ENCODE results near the gene PRRC2A.

Gene PRRC2A

GRCh38 chr6:31654574-31655348 lies 34.2 kb downstream of the PRRC2A start:
- no peak for DNase-seq

GRCh38 chr6:31655349-31656237 lies 35.1 kb downstream of the PRRC2A start, which contains the start of gene APOM:
Gene APOM (plus strand): TSS chr6:31655894. CDS start chr6:31655967, 73 bp downstream.
- DNase-seq: no peak

DNA sequence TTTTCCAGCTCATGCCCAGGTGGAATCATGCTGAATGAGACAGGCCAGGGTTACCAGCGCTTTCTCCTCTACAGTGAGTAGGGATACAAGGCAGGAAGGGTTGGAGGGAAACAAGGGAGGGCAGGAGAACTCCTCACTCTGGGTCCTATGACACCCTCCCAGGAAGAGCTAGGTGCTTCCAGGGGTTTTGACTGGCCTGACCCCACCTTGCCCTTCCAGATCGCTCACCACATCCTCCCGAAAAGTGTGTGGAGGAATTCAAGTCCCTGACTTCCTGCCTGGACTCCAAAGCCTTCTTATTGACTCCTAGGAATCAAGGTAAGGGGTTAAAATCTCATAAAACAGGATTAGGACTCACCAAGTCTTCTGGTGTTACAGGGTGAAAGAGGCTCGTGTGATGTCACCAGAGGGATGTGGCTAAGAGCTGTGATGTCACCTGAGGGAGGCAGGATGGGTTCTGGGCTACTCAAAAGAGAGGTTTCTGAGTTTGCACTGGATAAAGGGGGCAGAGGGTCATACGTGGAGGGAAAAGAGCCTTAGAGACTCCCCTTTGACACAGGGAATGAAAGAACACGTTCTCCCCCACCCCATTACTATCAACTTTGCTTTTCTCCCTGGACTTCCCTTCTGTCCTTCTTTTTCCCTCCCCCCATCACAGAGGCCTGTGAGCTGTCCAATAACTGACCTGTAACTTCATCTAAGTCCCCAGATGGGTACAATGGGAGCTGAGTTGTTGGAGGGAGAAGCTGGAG lies 37.1 kb downstream of the PRRC2A start:
- DNase-seq: no peak

DNA sequence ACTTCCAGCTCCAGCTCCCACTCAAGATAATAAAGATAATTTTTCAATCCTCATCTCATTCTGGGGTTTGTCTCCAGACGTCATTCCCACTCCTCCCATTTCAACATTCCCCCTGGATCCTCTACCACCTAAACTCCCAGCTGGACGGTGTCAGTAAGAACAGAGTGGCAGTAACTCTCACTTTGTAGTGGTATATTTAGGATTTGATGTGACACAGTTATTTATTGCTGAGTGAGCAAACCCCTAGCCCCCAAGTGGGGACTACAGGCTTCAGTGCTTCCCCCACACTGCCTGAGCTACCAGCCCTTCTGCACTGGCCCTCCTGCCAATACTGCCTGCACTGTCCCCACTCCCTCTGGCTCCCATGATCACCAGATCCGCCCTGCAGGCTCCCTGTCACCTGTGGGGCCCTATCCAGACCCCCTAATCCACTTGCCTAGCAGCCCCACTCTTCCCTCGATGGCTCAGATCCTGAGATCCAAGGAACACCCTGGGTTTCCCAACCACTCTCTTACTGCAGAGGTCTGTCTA lies 37.7 kb downstream of the PRRC2A start:
- DNase-seq: no peak

- no peak for DNase-seq
These were observed 38.6 kb downstream of the PRRC2A start for GRCh38 chr6:31658983-31659648.

- DNase-seq: peak; percentile 47
These were observed 39.3 kb downstream of the PRRC2A start for GRCh38 chr6:31659649-31660380.

- DNase-seq: peak; percentile 85
These were observed 40.1 kb downstream of the PRRC2A start, which contains the start of gene C6orf47 for GRCh38 chr6:31660381-31661261. Gene C6orf47 (minus strand): TSS chr6:31660778. CDS start chr6:31659947, 831 bp downstream.

DNA sequence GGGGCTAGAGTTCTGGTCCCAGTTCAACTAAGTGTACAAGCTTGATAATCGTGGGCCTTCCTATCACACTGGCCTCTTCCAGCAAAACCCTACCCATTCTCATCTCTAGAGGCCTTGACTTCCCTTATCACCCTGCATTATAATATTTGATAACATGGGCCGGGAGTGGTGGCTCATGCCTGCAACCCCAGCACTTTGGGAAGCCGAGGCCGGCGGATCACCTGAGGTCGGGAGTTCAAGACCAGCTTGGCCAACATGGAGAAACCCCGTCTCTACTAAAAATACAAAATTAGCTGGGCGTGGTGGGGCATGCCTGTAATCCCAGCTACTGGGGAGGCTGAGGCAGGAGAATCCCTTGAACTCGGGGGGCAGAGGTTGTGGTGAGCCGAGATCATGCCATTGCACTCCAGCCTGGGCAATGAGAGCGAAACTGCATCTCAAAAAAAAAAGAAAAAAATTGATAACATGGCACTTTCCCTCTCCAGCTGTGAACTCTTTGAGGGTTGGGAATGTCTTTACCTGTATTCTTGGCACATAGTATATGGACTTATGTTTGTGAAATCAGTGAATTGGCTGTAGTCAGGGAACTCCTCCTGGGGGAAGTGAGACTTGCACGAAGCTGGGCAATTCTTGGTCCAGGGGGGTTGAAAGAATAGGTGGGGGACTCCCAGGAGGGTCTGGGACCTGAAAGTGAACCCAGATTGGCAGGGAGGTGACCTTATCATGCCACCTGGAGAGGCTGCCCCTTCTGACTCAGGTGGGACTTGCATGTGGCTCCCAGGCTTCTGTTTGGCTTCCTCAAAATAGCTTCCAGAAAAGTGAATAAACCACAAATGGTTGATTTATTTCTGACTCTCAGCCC lies 41.0 kb downstream of the PRRC2A start:
- DNase-seq: no peak

DNA sequence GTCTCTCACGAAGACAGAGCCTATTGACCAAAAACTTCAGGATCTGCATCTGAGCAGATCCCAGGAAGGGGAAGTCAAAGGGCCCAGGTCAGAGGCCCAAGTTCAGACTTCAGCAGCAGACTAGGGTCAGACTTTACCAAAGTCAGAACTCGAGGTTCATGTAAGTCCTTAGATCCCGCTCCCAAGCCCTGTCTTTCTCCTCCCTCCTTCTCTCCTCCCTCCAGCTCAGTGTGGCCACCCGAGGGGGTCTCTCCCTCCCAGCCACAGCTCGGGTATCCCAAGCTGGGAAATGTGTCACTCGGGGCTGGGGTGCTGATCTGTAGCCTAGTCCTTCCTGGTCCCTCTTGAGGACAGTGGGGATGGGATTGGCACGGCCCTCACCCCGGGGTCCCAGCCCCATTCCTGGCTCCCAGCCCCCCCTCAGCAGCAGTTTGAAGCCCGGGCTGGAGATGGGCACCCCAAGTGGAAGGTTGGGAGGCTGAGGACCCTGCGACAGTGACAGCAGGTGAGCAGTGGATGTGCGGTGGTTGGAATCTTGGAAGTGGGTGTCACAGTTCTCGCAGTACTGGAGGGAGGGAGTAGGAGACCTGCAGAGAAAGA lies 41.7 kb downstream of the PRRC2A start:
- DNase-seq: no peak

DNA sequence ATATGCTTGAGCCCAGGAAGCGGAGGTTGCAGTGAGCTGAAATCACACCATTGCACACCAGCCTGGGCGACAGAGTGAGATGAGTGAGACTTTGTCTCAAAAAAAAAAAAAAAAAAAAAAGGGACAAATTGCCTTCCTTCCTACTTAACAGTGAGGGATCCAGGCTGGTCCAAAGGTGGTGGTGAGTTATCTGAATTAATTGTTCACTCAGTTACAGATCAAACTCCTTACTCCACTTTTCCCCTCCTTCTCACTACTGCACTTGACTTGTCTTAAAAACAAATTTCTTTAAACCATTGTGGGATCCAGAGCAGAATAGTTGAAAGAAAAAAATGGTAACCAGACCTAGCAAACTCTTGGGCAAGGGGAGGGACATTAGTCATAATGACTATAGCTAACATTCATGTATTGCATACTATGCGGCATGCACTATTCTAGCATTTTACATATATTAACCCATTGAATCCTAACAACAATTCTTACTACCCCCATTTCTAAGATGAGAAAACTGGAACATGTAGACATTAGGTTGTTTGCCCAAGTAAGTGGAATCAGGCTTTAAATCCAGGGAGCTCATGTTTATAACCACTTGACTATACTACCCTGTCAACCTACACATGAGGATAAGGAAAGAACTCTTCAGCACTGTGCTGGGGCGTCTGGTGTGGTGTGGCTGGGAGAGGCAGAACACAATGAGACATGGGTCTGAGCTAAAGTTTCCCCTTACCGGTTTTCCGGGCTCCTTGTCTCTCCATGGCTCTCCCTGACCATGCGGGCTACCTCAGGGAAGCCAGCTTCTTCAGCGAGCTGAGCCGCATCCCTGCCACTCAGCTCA lies 42.8 kb downstream of the PRRC2A start:
- peak; percentile 62 for DNase-seq

DNA sequence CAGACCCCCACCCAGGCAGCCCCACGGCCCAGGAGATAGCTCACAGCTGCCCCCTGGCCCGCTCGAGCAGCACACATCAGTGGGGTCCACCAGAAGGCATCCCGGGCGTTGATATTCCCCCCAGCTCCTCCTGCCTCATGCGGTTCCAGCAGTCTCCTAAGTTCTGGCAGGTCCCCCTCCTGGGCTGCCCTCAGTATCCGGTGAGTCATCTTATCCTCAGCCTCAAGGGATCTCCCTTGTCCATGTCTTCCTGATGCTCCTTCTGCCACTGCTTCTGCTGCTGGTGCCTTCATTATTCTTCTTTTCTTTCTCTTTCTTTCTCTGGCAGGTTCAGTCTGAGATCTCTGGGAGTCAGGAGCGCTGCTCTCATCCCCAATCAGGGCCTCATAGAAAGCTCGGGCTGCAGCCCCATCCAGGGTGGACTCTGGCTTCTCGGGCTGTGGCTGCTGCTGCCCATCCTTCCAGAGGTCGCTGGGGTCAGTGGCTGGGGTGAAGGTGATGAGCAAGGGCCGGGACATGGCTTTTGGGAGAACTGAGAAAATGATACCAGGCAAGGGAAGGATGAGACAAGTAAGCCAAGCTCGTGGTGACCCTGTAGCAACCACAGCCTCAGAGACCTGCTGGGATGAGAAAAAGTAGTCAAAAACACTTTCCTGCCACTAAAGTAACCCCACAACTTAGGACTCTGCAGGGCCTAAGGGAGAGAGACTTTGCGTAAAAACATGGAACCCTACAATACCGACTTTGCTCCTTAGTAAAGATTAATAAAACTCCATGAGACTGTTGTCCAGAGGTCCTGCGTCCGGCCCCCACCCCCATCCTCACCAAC lies 43.7 kb downstream of the PRRC2A start:
- peak; percentile 86 for DNase-seq

DNA sequence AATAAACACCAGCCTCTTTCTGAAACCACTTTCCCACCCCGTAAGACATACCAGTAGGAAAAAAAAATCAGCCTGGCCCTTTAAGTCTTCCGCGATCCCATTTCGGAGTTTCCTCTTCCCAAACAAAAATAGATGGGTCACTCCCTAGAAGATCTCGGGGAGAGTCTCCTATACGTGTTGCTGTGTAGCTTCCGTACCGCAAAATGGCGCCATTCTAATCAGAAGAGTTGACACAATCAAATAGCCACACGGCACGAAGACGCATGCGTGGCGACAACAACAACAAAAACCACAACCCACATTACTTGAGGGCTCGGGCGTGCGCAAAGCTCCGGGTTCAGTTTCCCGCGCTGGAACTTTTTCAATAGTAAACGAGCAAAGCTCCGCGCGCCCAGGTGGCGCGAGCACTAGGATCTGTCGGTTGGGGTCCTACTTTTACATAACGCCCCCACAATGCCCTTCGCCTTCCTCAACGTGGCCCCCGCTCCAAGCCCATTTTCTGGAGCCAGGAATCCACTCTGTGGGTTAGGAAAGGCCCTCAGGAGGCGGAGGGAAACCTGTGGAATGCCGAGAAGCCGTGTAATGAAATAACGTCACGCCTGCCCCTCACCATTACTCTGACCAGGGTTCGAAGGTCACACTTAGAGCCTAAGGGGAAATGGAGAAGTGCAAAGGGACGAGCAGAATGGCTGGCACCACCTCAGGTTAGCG lies 44.4 kb downstream of the PRRC2A start, which contains the start of gene GPANK1:
Gene GPANK1 (minus strand): TSS at position 208 of the 711 bp plus-strand sequence. CDS start 519 bp downstream, outside the sequence.
- peak; percentile 93 for DNase-seq

- peak; percentile 98 for DNase-seq
These were observed 45.2 kb downstream of the PRRC2A start, which contains the start of gene CSNK2B for GRCh38 chr6:31665501-31666336. Gene CSNK2B (plus strand): TSS chr6:31666080. CDS start chr6:31666832, 752 bp downstream.

- no peak for DNase-seq
These were observed 45.9 kb downstream of the PRRC2A start for GRCh38 chr6:31666337-31666965.

- no peak for DNase-seq
These were observed 49.2 kb downstream of the PRRC2A start, which contains the start of gene LY6G5B for GRCh38 chr6:31669676-31670075. Gene LY6G5B (plus strand): TSS chr6:31669976. CDS start chr6:31670951, 975 bp downstream.
